DMS79 treated with DMSO at 0.1 percent for 48 hours (cell line): ENCODE data around the gene PHLPP1.
"Not testable (repeated sequence)": the region's sequence is repeated elsewhere in the genome, so short reads cannot be mapped to it uniquely, and the experiment has no call there.

Experiments used
- DNase-seq: peaks from one replicate; lab custom pipeline; 2025; lab: John Stamatoyannopoulos, UW

Gene PHLPP1

DNA sequence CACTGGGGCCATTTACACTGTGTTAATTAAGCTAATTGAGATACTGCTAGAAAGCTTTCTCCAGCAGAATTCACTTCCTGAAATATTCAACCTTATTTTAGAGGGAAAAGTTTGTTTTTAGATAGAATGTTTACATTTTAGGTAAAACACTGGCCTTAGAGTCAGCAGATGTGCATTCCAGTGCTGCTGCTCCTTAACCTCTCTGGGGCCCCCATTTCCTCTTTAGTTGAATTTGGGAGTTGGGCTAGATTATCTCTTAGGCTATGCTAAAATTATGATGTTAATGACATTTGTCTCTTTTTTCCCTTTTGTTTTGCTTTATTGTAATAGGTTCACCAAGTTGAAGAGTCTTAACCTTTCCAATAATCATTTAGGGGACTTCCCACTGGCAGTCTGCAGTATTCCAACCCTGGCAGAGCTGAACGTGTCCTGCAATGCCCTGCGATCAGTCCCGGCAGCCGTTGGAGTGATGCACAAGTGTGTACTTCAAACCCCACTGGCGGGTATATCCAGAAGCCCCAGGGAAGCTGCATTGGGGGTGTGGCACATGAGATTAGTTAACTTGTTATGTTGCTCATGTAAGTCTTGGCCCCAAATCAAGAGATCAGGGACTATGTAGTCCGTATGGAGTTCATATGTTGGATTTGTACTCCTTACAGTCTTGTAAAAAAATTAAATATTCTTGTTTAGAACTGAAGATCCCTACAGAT, 179.5 kb downstream of the PHLPP1 start:
- no peak for DNase-seq

GRCh38 chr18:62897153-62897552, 181.8 kb downstream of the PHLPP1 start:
- no peak for DNase-seq

GRCh38 chr18:62898359-62898758, 183.0 kb downstream of the PHLPP1 start:
- no peak for DNase-seq

DNA sequence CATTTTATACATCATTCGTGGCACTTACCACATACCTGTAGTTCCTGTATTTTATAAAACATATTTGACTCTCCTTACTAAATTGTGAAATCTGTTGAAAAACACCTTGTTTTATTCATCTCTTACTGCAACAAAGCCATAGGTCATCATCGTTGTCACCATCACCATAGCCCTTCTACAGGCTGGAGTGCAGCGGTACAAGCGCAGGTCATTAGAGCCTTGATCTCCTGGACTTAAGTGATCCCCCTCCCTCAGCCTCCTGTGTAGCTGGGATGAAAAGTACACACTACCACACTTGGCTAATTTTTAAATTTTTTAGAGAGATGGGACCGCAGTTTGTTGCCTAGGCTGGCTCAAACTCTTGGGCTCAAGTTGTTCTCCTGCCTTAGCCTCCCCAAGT, 184.2 kb downstream of the PHLPP1 start:
- DNase-seq = no peak

DNA sequence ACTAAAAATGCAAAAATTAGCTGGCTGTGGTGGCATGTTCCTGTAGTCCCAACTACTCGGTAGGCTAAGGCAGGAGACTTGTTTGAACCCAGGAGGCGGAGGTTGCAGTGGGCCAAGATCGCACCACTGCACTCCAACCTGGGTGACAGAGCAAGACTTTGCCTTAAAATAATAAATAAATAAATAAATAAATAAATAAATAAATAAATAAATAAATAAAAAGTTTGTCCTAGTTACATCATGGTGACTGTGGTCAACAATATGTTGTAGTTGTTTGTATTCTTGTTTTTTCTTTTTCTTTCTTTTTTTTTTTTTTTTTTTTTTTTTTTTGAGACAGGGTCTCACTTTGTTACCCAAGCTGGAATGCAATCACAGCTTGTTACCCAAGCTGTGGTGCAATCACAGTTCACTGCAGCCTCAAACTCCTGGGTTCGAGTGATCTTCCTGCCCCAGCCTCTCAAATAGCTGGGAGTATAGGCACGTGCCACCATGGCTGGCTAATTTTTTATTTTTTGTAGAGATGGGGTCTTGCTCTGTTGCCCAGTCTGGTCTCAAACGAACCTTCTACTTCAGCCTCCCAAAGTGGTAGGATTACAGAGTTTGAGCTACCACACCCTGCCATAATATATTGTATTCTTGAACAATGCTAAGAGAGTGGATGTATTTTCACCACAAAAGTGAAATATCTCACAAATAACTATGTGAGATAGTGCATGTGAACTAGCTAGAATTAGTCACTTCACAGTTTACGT, 185.0 kb downstream of the PHLPP1 start:
- no peak for DNase-seq

DNA sequence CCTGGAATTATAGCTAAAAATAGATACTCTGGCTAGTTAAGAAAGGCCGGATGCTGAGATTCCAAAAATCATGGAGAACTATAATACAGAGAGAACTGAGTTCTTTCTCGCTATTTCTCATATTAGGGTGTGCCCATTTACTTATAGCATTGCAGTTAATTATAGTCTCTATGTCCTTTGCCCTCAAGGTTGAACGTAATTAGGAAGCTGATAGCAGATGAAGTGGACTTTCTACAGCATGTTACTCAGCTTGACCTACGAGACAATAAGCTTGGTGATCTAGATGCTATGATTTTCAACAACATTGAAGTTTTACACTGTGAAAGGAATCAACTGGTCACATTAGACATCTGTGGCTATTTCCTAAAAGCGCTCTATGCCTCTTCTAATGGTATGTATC, 187.4 kb downstream of the PHLPP1 start:
- no peak for DNase-seq

DNA sequence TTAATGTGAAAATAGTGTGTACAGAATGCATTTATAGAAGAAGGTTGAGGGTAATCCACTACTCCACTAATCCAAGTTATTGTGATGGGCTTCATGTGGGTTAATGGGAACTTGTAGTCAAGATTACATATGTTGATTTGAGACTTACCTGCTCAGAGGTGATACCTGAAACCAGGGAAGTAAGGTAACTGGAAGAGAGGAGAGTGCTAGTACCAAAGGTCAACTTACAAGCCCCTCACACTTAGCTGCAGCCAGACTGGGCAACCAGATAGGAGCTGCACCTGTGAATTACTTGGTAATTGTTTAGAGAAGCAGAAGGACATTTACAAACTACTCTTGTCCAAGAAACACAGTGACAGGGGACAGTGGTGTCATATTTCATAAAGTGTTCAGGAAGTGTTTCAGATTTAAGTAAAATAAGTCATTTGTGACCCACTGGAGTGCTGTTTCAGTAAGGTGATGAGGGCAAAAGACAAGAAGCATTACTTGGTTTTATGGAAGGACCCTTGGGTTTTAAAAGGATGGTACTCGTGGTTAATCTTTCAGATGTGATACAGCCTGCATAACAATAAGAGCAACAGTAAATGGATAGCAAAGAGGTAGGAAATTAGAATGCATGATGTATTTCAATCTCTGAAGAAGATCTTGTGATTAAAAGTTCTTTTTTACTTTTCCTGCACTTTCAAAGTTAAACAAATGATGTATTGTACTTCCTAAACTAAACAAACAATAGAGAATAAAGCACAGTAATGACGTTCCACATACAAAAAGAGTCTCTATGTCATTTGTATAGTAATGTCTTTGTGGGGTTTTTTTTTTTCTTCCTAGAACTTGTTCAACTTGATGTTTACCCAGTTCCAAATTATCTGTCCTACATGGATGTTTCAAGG, 189.3 kb downstream of the PHLPP1 start:
- DNase-seq = peak; percentile 29

DNA sequence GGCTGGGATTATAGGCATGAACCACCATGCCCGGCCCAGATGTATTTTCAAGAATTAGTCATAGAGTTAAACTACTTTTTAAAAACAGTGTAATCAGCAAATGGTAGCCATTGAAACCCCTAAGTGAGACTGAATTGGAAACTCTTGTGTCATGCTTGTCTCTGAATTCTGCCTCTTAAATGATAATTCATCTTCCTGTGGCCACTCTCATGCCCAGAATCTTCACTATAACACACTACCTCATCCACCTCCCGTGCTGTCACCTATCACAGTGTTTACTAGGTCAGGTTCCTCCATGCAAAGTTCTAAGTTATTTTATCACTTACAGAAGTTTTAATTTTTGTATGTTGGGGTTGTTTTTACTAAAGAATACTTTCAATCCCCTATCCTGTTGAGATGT, 197.5 kb downstream of the PHLPP1 start:
- DNase-seq = no peak

GRCh38 chr18:62913824-62914223, 198.5 kb downstream of the PHLPP1 start:
- DNase-seq = not testable (repeated sequence)

DNA sequence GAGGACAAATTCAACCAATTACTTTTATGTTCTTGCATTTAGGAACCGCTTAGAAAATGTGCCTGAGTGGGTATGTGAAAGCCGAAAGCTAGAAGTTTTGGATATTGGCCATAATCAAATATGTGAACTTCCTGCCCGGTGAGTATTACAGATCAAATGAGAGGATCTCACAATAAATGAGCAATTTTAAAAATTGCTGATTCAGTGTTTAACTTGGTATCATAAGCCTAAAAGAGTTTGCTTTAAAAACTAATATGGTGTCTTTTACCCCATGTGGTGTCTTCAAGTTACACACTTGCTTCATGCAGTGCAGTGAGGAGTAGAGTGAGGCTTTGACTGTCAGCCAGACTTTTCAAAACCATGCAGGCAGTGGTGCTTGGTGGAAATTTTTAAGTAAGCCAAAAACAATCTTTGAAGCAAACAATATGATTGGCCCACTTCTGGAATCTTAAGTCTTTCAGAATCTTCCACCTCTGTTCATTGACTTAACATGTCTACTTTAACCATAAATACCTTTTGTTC, 199.6 kb downstream of the PHLPP1 start:
- no peak for DNase-seq

- DNase-seq = no peak
Observed at GRCh38 chr18:62918361-62918760, 203.0 kb downstream of the PHLPP1 start.

GRCh38 chr18:62919109-62919838, 203.9 kb downstream of the PHLPP1 start:
- no peak for DNase-seq

DNA sequence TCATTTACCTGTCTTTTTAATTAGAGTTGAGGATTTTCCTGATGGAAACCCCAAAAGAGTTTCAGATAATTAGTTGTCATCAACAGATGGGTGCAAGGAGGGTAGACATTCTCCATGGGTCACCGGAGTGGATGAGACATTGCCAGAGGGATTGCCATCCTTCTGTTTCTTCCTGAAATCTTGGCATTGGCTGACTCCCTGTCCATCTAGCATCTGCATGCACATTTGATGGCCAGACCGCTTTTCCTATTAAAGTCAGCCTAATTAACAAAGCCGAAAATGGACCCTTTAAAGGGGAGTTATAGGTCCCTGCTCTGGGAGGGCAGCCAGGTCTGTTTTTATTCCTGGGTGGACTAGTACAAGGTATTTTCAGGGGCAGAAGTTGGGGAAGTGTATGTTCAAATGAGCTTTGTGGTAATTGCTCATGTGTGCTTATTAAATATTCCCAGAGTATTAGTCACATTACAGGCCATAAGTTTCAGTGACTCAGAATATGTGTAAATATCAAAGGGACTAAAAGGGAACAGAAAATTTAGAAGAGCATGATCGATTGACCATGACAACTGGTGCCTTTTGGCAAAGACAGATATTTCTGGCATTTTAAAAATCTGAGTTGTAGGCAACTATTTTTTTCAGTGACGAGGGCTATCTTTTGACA, 209.8 kb downstream of the PHLPP1 start:
- DNase-seq = no peak

- DNase-seq = no peak
Observed at GRCh38 chr18:62928326-62928725, 213.0 kb downstream of the PHLPP1 start.

DNA sequence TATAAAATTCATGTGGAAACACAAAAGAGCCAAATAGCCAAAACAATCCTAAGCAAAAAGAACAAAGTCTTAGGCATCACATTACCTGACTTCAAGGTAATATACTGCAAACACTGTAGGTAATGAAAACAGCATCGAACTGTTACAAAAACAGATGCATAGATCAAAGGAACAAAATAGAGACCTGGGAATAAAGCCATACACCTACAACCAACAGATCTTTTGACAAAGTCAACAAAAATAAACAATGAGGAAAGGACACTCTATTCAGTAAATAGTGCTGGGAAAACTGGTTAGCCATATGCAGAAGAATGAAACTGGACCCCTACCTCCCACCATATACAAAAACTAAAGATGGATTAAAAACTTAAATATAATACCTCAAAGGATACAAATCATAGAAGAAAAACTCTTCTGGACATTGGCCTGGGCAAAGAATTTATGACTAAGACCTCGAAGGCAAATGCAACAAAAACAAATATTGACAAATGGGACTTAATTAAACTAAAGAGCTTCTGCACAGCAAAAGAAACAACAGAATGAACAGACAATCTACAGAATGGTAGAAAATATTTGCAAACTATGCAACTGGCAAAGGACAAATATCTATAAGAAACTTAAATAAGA, 218.0 kb downstream of the PHLPP1 start:
- no peak for DNase-seq

- DNase-seq = no peak
Observed at GRCh38 chr18:62935994-62936393, 220.7 kb downstream of the PHLPP1 start.

GRCh38 chr18:62937065-62937464, 221.7 kb downstream of the PHLPP1 start:
- DNase-seq = no peak

- no peak for DNase-seq
Observed at GRCh38 chr18:62938006-62938405, 222.7 kb downstream of the PHLPP1 start.

DNA sequence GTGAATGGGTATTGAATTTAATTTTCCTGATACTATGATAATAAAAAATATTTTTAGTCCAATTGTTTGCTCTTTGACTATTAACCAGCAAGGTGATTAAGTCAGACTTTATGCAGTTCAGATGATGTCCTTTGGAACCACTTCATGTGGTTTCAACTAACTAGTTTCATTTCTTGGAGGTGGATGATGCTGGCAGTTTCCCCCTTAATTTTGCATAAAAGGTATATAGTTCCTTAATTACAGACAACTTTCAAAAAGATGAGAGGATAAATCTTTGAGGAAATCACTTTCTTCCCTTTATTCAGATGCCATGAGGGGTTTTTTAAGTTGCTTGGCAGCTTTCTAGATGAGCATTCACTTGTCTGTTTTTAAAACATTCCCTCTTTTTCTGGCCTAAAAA, 223.1 kb downstream of the PHLPP1 start:
- no peak for DNase-seq

DNA sequence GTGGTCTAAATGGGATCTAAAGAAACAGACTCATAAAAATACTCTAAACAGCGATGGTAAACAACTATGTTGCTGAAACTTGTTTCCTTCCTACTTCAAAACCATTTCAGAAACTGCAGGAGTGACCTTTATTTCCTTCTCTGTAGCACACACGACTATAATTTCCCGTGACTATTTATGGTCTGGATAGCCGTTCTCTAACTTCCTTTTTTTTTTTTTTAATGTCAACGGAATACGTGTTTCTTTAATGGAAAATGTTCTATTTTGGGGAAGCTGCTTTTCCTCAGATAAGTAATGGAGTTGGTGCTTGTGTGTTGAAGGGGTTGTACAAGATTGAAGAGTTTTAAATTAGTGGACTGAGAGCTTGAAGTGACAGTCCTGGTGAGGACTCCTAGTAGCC, 224.1 kb downstream of the PHLPP1 start:
- no peak for DNase-seq

DNA sequence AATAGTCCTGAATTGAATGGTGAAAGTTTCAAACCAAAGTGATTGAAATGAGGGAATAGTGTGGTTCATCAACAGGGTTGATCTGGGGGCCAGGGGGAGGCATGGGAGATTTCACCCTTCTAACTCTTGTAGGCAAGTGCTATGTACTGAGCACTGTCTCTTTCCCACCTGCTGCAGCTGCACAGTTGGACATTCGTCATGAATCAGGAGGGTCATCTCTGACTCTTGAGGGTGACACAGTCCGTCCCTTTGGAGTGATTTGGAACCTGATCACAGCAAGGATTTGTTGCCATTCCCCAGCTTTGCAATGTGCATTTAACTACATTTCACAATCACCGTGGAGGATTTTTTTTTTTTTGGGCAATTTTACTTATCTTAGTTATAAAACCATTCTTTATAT, 224.6 kb downstream of the PHLPP1 start:
- no peak for DNase-seq
